Body of pancreas (tissue), 4 donors: ENCODE measurements around the gene TATDN3.

Experiments
- POLR2A ChIP-seq, 3 donors: fragments of 450-650 bp; IDR thresholded peaks; one replicate each; pipeline ENCODE4 v1.6.1; 2016; ENCODE audit warnings: antibody characterized with exemption in 3 of 3, mild to moderate bottlenecking in 2 of 3
- TF ChIP-seq, protein P1 (sequence below), 7 experiments: fragments of 450-650 bp in 4 of 7; fragments of 200-600 bp in 3 of 7; sonication (generic) in 3 of 7; IDR thresholded peaks; one replicate each; pipeline ENCODE4 v1.5.1; 2016 to 2019; ENCODE audit warnings: antibody characterized with exemption in 7 of 7

DNA sequence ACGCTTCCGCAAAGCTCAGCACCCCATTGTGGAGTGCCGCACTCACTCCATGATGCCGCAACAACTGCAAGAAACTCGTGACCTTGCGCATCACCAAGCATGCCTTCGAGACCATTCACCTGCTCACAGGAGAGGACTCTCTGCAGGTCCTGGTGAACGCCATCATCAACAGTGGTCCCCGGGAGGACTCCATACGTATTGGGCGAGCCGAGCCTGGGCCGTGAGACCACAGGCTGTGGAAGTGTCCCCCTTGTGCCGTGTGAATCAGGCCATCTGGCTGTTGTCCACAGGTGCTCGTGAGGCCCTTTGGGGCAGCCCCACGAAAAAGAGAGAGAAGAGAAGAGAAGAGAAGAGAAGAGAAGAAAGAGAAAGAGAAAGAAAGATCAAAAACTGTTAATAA lies 32.5 kb downstream of the TATDN3 start:
- TF ChIP-seq, protein P1, sequence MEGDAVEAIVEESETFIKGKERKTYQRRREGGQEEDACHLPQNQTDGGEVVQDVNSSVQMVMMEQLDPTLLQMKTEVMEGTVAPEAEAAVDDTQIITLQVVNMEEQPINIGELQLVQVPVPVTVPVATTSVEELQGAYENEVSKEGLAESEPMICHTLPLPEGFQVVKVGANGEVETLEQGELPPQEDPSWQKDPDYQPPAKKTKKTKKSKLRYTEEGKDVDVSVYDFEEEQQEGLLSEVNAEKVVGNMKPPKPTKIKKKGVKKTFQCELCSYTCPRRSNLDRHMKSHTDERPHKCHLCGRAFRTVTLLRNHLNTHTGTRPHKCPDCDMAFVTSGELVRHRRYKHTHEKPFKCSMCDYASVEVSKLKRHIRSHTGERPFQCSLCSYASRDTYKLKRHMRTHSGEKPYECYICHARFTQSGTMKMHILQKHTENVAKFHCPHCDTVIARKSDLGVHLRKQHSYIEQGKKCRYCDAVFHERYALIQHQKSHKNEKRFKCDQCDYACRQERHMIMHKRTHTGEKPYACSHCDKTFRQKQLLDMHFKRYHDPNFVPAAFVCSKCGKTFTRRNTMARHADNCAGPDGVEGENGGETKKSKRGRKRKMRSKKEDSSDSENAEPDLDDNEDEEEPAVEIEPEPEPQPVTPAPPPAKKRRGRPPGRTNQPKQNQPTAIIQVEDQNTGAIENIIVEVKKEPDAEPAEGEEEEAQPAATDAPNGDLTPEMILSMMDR (IDR thresholded peaks at IDR 0.05), result no peak
- TF ChIP-seq POLR2A (IDR thresholded peaks at IDR 0.05), result no peak
